Measurements from ENCODE around the gene CNBP. TPM values are rescaled to one million over a fixed set of nuclear protein-coding genes. Genes with fewer than 3 reads are reported as not detected.

The CNBP gene
- total and polyA plus RNA-seq, 10 of the 15 experiments (the other 5 are each of a cell fraction or from before 2014, with no cell fraction given): 300 to 719 (median 439) TPM

GRCh38 chr3:129231331-129232119 lies 47.8 kb upstream of the CNBP start:
- WGBS (ENCODE audit: insufficient coverage, insufficient replicate concordance, low lambda C conversion rate, missing lambda C conversion rate): 86% methylated on average over 10 of the region's 10 CpGs
- FAIRE-seq: no peak

More at GRCh38 chr3:129231331-129232119, 47.8 kb upstream of the CNBP start:
- Histone ChIP-seq H3K4me1 (ENCODE audit: control insufficient read depth, insufficient read depth, low read length) (peaks cover 7% of the 10 kb centered on the region), H3K36me3 (ENCODE audit: control insufficient read depth in 2 of 2, insufficient read depth in 2 of 2, low read length in 1 of 2) (no peaks in the 10 kb centered on the region), H3K79me2 (ENCODE audit: control insufficient read depth, insufficient read depth, low read length) (no peaks in the 10 kb centered on the region), H4K20me1 (ENCODE audit: control insufficient read depth, insufficient read depth) (no peaks in the 10 kb centered on the region), H3K4me3 (no peak overlapping the region), H2AFZ (ENCODE audit: control insufficient read depth, low read depth, low read length) (no peak overlapping the region), H3K27me3 (replicated peaks in 1 of 2; ENCODE audit: control insufficient read depth in 2 of 2, insufficient read depth in 2 of 2, low read length in 1 of 2) (no peaks in the 10 kb centered on the region), H3K9me3 (replicated peaks; ENCODE audit: control insufficient read depth, insufficient read depth, low read length) (no peaks in the 10 kb centered on the region), H3K9ac (ENCODE audit: control insufficient read depth, insufficient read depth, low read length) (no peak overlapping the region), H3K27ac (ENCODE audit: control insufficient read depth, insufficient read depth) (no peak overlapping the region), H3K4me2 (ENCODE audit: control insufficient read depth, insufficient read depth) (no peak overlapping the region)
- TF ChIP-seq, protein P1, sequence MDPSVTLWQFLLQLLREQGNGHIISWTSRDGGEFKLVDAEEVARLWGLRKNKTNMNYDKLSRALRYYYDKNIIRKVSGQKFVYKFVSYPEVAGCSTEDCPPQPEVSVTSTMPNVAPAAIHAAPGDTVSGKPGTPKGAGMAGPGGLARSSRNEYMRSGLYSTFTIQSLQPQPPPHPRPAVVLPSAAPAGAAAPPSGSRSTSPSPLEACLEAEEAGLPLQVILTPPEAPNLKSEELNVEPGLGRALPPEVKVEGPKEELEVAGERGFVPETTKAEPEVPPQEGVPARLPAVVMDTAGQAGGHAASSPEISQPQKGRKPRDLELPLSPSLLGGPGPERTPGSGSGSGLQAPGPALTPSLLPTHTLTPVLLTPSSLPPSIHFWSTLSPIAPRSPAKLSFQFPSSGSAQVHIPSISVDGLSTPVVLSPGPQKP (IDR thresholded peaks at IDR 0.05; ENCODE audit: low read depth, low read length): no peak
- TF ChIP-seq, protein P2, sequence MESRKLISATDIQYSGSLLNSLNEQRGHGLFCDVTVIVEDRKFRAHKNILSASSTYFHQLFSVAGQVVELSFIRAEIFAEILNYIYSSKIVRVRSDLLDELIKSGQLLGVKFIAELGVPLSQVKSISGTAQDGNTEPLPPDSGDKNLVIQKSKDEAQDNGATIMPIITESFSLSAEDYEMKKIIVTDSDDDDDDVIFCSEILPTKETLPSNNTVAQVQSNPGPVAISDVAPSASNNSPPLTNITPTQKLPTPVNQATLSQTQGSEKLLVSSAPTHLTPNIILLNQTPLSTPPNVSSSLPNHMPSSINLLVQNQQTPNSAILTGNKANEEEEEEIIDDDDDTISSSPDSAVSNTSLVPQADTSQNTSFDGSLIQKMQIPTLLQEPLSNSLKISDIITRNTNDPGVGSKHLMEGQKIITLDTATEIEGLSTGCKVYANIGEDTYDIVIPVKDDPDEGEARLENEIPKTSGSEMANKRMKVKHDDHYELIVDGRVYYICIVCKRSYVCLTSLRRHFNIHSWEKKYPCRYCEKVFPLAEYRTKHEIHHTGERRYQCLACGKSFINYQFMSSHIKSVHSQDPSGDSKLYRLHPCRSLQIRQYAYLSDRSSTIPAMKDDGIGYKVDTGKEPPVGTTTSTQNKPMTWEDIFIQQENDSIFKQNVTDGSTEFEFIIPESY (IDR thresholded peaks at IDR 0.05): no peak
- in situ Hi-C loops (cut with MboI): no loop called here
- ChIA-PET CTCF (interaction anchor here (0.6 to 2.5 kb wide), 4 partner anchors 14 to 345 kb away, joined by 4 to 12 read pairs (median 6); no protein-coding TSS in a partner anchor), RAD21 (ENCODE audit: unreplicated experiment) (interaction anchor here (1.5 to 2.0 kb wide), 2 partner anchors 70 to 178 kb away, joined by 5 read pairs; no protein-coding TSS in a partner anchor), SMC1A (ENCODE audit: uncharacterized antibody, unreplicated experiment) (interaction anchor here (1.2 kb wide), 1 partner anchor 178 kb away, joined by 3 read pairs; no protein-coding TSS in a partner anchor), POLR2A (interaction anchor here (0.7 to 1.5 kb wide), 2 partner anchors 71 to 81 kb away, joined by 3 to 4 read pairs; no protein-coding TSS in a partner anchor)
- no TSS peak for BruUV-seq (replicated peaks)
- DNase-seq (ENCODE audit: low read depth, low spot score) (no peak), ATAC-seq (no peak)
- intact Hi-C loops (cut with micrococcal nuclease; ENCODE audit: unreplicated experiment): no loop called here

All from GM12878 (cell line).